GM23248 (cell line): ENCODE data around the gene CERKL.

Experiments used
- EZH2 ChIP-seq: fragments of 200-600 bp; sonication (generic); IDR thresholded peaks from 2 replicates; pipeline ENCODE4 v1.6.1; 2018; ENCODE audit warnings: antibody characterized with exemption, mild to moderate bottlenecking; ENCODE audit not compliant: insufficient read depth, poor library complexity, severe bottlenecking
- EZH2phosphoT487 ChIP-seq: fragments of 200-600 bp; sonication (generic); IDR thresholded peaks from 2 replicates; pipeline ENCODE4 v1.6.1; 2018; ENCODE audit warnings: antibody characterized with exemption, moderate library complexity, mild to moderate bottlenecking, low read depth; ENCODE audit not compliant: insufficient read depth

- no peak for TF ChIP-seq EZH2
- TF ChIP-seq EZH2phosphoT487, result no peak
These were observed 71.2 kb downstream of the CERKL start for GRCh38 chr2:181585732-181586131.
